CD4-positive, CD25-positive, alpha-beta regulatory T cell (primary cell): ENCODE measurements around the gene UGT1A8. TPM values are rescaled to one million over a fixed set of nuclear protein-coding genes. Genes with fewer than 3 reads are reported as not detected.

Source experiments
- ATAC-seq, 2 donors: fragments of 150-1000 bp; cut with Tn5 transposase; one replicate each; pipeline ENCODE4 v1.10.0; 2021; ENCODE audit warnings: low read depth in 2 of 2, moderate number of reproducible peaks in 2 of 2, moderate library complexity in 1 of 2
- DNase-seq, 3 donors: peaks; one replicate each; pipeline versions ENCODE4 v3.0.0 to v3.0.0-alpha.2; 2012 to 2022; ENCODE audit warnings: mixed read lengths in 1 of 3
- H3K27ac ChIP-seq: one replicate; pipeline ENCODE4 v1.7.0; 2013; ENCODE audit warnings: mild to moderate bottlenecking, low read length; ENCODE audit not compliant: insufficient read depth, poor library complexity, severe bottlenecking
- H3K27me3 ChIP-seq: one replicate; pipeline ENCODE4 v1.7.0; 2013; ENCODE audit warnings: low read length; ENCODE audit not compliant: control insufficient read depth, insufficient read depth
- H3K36me3 ChIP-seq: one replicate; pipeline ENCODE4 v1.7.0; 2013; ENCODE audit warnings: mild to moderate bottlenecking, low read length, moderate library complexity; ENCODE audit not compliant: control insufficient read depth, insufficient read depth
- H3K4me1 ChIP-seq: 2 replicates; pipeline ENCODE4 v1.7.0; 2013; ENCODE audit warnings: mild to moderate bottlenecking, low read length; ENCODE audit not compliant: insufficient read depth, control insufficient read depth, poor library complexity, severe bottlenecking
- H3K4me3 ChIP-seq: one replicate; pipeline ENCODE4 v1.7.0; 2013; ENCODE audit warnings: low read depth, mild to moderate bottlenecking, low read length, moderate library complexity
- H3K9me3 ChIP-seq, 2 experiments: 1 replicate in 1 of 2; 2 replicates in 1 of 2; pipeline ENCODE4 v1.7.0; 2013; ENCODE audit warnings: low read length in 2 of 2, mild to moderate bottlenecking in 1 of 2, moderate library complexity in 1 of 2; ENCODE audit not compliant: control insufficient read depth in 2 of 2
- H3K27ac Mint-ChIP-seq, 3 donors: one replicate each; pipeline ENCODE4 v1.8.0; 2020 to 2022; ENCODE audit warnings: mild to moderate bottlenecking in 3 of 3, mixed read lengths in 3 of 3, moderate library complexity in 2 of 3
- H3K27me3 Mint-ChIP-seq: one replicate; pipeline ENCODE4 v1.8.0; 2022; ENCODE audit warnings: mild to moderate bottlenecking, mixed read lengths
- H3K36me3 Mint-ChIP-seq: one replicate; pipeline ENCODE4 v1.8.0; 2020; ENCODE audit warnings: mixed read lengths
- H3K4me1 Mint-ChIP-seq, 4 donors: one replicate each; pipeline ENCODE4 v1.8.0; 2020 to 2022; ENCODE audit warnings: mixed read lengths in 4 of 4, mild to moderate bottlenecking in 1 of 4
- H3K4me3 Mint-ChIP-seq, 4 donors: one replicate each; pipeline ENCODE4 v1.8.0; 2020 to 2022; ENCODE audit warnings: mild to moderate bottlenecking in 4 of 4, mixed read lengths in 4 of 4, moderate library complexity in 3 of 4
- H3K9me3 Mint-ChIP-seq, 7 donors: one replicate each; pipeline ENCODE4 v1.8.0; 2020 to 2022; ENCODE audit warnings: mixed read lengths in 7 of 7, mild to moderate bottlenecking in 3 of 7, moderate library complexity in 2 of 7
- polyA plus RNA-seq, 4 donors: library from polyadenylated mRNA; unstranded; fragments of 300-500 nt; fragmentation: Illumina TruSeq; gene quantifications; one replicate each; pipeline ENCODE4 v1.2.3, GENCODE V29; 2021
- total RNA-seq: library from RNA; stranded (reverse); gene quantifications from one replicate; pipeline ENCODE4 v1.2.3, GENCODE V29; 2022

Gene UGT1A8
- total and polyA plus RNA-seq, 5 donors from 2014 or later = not detected

DNA sequence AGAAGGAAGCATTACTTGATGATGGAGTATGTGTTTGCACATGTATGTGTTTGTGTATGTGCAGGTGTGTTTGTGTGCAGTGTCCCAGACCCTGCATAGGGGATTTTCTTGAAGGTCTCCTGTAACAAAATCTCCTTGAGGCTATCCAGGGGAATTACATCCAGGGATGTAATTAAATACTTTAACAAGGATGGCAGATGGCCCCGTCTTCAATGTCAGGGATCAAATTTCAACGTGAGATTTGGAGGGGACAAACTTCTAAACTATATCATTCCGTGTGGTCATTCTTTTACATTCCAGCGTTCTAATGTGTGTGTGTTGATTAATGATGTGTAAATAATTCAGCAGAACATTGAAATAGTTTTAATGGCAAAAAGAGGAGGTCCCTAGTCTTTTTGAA, 57.6 kb downstream of the UGT1A8 start:
- Mint-ChIP-seq H3K4me3 (no peak overlapping the region), H3K9me3 (peaks cover 0 to 4% (median under 1%) of the 10 kb centered on the region in 7 donors), H3K27ac (no peak overlapping the region), H3K4me1 (no peaks in the 10 kb centered on the region), H3K36me3 (no peaks in the 10 kb centered on the region), H3K27me3 (peaks cover 31% of the 10 kb centered on the region)
- no peaks in the 10 kb centered on the region for H3K36me3 ChIP-seq
- no peak overlapping the region for H3K4me3 ChIP-seq
- H3K27ac ChIP-seq = no peak overlapping the region
- no peaks in the 10 kb centered on the region for H3K4me1 ChIP-seq
- no peaks in the 10 kb centered on the region for H3K9me3 ChIP-seq
- ATAC-seq (no peak), DNase-seq (no peak)
- peaks cover 15% of the 10 kb centered on the region for H3K27me3 ChIP-seq

DNA sequence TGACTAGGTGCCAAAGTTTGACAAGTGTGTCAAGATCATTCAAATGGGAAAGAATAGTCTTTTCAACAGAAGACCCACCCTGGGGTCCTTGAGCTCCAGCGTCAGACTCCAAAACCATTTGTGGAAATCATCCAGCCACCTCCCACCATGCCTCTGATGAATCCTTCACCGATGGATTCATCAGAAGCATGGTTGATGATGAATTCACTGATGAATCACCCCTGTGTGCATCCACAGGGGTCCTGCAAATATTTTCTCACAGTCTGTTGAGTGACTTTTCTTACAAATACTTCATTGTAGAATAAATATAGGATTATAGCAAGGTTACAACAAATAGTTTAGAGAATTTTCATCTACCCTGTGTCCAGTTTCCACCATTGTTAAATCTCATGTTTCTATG, 58.6 kb downstream of the UGT1A8 start:
- no peaks in the 10 kb centered on the region for H3K36me3 Mint-ChIP-seq
- DNase-seq = no peak
- peaks cover 15% of the 10 kb centered on the region for H3K27me3 ChIP-seq
- H3K36me3 ChIP-seq = no peaks in the 10 kb centered on the region
- H3K27ac ChIP-seq = no peak overlapping the region
- peaks cover 0 to 5% (median 0%) of the 10 kb centered on the region in 7 donors for H3K9me3 Mint-ChIP-seq
- no peaks in the 10 kb centered on the region for H3K4me1 Mint-ChIP-seq
- H3K27ac Mint-ChIP-seq = no peak overlapping the region
- ATAC-seq = no peak
- no peaks in the 10 kb centered on the region for H3K4me1 ChIP-seq
- no peak overlapping the region for H3K4me3 ChIP-seq
- H3K27me3 Mint-ChIP-seq = peaks cover 35% of the 10 kb centered on the region
- no peaks in the 10 kb centered on the region for H3K9me3 ChIP-seq
- no peak overlapping the region for H3K4me3 Mint-ChIP-seq

DNA sequence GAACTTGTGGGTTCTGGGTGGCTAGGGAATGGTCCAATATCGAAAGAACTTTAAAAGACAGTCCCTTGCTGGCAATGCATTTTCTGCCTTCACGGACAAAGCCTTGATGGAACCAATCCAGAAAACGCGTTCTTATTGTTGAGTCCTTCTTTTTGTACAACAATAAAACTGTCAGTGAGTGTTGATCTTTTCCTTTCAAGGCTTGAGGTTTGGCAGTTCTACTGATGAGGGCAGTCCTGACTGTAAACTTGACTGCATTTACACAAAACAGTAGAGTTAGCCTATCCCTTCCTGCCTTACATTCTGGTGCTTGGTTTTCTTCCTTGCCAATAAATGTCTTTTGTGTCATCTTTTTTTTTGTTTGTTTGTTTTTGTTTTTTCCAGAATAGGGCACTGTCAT, 61.8 kb downstream of the UGT1A8 start:
- no peak for ATAC-seq

DNA sequence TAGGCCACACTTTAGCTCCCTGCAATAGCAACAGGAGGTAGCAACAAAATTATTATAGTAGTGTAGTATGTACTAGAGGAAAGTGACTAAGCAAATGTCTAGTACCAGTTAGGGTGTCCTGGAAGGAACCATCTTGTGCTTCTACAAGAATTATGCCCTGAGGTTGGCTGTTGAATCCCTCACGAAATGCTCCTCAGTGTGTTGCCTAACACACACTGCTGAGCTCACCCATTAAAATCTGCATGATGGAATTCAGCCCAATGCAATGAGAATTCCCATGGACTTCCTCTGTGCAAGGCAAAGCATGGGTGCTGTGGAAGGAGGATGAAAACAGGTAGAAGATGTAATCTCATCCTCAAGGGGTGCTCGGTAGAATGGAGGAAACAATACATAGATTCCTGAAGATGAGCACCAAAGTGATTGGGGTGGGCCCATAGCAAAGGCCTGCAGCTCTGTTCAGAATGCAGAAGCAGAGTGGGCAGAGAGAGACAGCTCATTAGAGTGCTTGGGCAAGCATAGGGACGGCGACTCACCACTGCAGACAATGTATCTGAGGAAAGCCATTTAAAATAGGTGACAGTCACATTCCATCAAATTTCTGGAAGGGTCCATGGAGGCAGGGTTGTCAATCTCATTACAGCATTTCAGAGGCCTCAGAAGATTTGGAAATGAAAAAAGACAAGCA, 63.1 kb downstream of the UGT1A8 start:
- no peak for DNase-seq
- Histone ChIP-seq H3K4me1 (no peaks in the 10 kb centered on the region), H3K36me3 (no peaks in the 10 kb centered on the region), H3K27me3 (peaks cover 15% of the 10 kb centered on the region), H3K9me3 (no peaks in the 10 kb centered on the region), H3K4me3 (no peak overlapping the region), H3K27ac (no peak overlapping the region)
- no peak overlapping the region for H3K27ac Mint-ChIP-seq
- peaks cover 31% of the 10 kb centered on the region for H3K27me3 Mint-ChIP-seq
- peaks cover 0 to 6% (median 0%) of the 10 kb centered on the region in 7 donors for H3K9me3 Mint-ChIP-seq
- no peak overlapping the region for H3K4me3 Mint-ChIP-seq
- H3K36me3 Mint-ChIP-seq = no peaks in the 10 kb centered on the region
- no peak for ATAC-seq
- no peaks in the 10 kb centered on the region for H3K4me1 Mint-ChIP-seq

More for the DNA sequence above, 61.8 kb downstream of the UGT1A8 start:
- Histone ChIP-seq H3K27me3 (peaks cover 15% of the 10 kb centered on the region), H3K4me1 (no peaks in the 10 kb centered on the region), H3K9me3 (no peaks in the 10 kb centered on the region), H3K4me3 (no peak overlapping the region), H3K36me3 (no peaks in the 10 kb centered on the region), H3K27ac (no peak overlapping the region)
- peaks cover 33% of the 10 kb centered on the region for H3K27me3 Mint-ChIP-seq
- no peaks in the 10 kb centered on the region for H3K36me3 Mint-ChIP-seq
- H3K4me3 Mint-ChIP-seq = no peak overlapping the region
- DNase-seq = no peak
- no peak overlapping the region for H3K27ac Mint-ChIP-seq
- H3K4me1 Mint-ChIP-seq = no peaks in the 10 kb centered on the region
- peaks cover 0 to 6% (median 0%) of the 10 kb centered on the region in 7 donors for H3K9me3 Mint-ChIP-seq

DNA sequence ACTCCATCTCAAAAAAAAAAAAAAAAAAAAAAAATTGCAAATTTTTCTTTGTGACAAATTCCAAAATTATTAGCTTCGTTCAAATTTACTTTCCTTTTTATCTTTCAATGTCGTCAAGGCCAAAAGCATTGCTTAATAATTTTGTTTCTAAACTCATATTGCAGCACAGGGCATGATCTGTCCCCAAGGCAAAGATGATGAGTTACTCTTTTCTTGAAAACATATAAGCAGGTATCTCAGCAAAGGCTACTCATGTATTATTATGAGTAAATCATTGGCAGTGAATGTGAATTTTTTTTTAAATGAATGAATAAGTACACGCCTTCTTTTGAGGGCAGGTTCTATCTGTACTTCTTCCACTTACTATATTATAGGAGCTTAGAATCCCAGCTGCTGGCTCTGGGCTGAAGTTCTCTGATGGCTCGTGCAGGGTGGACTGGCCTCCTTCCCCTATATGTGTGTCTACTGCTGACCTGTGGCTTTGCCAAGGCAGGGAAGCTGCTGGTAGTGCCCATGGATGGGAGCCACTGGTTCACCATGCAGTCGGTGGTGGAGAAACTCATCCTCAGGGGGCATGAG, 64.2 kb downstream of the UGT1A8 start, which contains the start of gene UGT1A7:
Gene UGT1A7, plus strand, starts transcription at position 381 of the 579 bp plus-strand sequence. Its CDS starts 37 bp downstream, at position 418.
- Histone ChIP-seq H3K36me3 (no peaks in the 10 kb centered on the region), H3K4me1 (no peaks in the 10 kb centered on the region), H3K4me3 (no peak within 1 kb of the TSS), H3K27me3 (peaks cover 10% of the 10 kb centered on the region), H3K9me3 (no peaks in the 10 kb centered on the region), H3K27ac (no peak within 1 kb of the TSS)
- Mint-ChIP-seq H3K36me3 (no peaks in the 10 kb centered on the region), H3K4me3 (no peak within 1 kb of the TSS), H3K4me1 (no peaks in the 10 kb centered on the region), H3K27ac (no peak within 1 kb of the TSS), H3K9me3 (peaks cover 0 to 6% (median 0%) of the 10 kb centered on the region in 7 donors), H3K27me3 (peaks cover 35% of the 10 kb centered on the region)
- DNase-seq (no peak), ATAC-seq (no peak)

- Histone ChIP-seq H3K4me3 (no peak overlapping the region), H3K36me3 (no peaks in the 10 kb centered on the region), H3K27ac (no peak overlapping the region), H3K27me3 (peaks cover 8% of the 10 kb centered on the region), H3K4me1 (no peaks in the 10 kb centered on the region), H3K9me3 (no peaks in the 10 kb centered on the region)
- Mint-ChIP-seq H3K4me1 (no peaks in the 10 kb centered on the region), H3K9me3 (peaks cover 0 to 5% (median 0%) of the 10 kb centered on the region in 7 donors), H3K27ac (no peak overlapping the region), H3K27me3 (peaks cover 39% of the 10 kb centered on the region), H3K4me3 (no peak overlapping the region), H3K36me3 (no peaks in the 10 kb centered on the region)
- DNase-seq (no peak), ATAC-seq (no peak)
These were observed 67.2 kb downstream of the UGT1A8 start for GRCh38 chr2:233684640-233685039.

DNA sequence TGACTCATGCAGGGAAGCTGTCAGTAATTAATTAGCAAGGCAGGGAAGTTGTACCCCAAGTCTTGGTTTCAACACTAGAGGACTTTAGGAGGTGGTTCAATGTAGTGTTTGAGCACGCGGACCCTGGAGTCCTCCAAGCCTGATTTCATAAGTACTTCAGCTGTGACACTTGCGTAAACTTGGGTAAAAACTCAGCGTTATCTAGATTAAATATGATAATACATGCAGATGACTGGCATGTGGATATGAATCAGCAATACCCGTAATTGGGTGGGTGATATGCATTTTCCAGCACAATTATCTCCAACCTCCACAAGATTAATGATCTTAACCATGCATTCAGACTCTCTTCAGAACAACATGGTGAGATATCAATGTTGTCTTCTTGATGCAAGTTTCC, 69.5 kb downstream of the UGT1A8 start:
- H3K27me3 Mint-ChIP-seq = peaks cover 27% of the 10 kb centered on the region
- H3K36me3 ChIP-seq = no peaks in the 10 kb centered on the region
- H3K4me3 ChIP-seq = no peak overlapping the region
- H3K36me3 Mint-ChIP-seq = no peaks in the 10 kb centered on the region
- ATAC-seq (no peak), DNase-seq (no peak)
- H3K4me1 Mint-ChIP-seq = no peaks in the 10 kb centered on the region
- peaks cover 6% of the 10 kb centered on the region for H3K27me3 ChIP-seq
- no peaks in the 10 kb centered on the region for H3K4me1 ChIP-seq
- H3K27ac Mint-ChIP-seq = no peak overlapping the region
- H3K9me3 ChIP-seq = no peaks in the 10 kb centered on the region
- no peak overlapping the region for H3K4me3 Mint-ChIP-seq
- H3K27ac ChIP-seq = no peak overlapping the region
- H3K9me3 Mint-ChIP-seq = no peaks in the 10 kb centered on the region

DNA sequence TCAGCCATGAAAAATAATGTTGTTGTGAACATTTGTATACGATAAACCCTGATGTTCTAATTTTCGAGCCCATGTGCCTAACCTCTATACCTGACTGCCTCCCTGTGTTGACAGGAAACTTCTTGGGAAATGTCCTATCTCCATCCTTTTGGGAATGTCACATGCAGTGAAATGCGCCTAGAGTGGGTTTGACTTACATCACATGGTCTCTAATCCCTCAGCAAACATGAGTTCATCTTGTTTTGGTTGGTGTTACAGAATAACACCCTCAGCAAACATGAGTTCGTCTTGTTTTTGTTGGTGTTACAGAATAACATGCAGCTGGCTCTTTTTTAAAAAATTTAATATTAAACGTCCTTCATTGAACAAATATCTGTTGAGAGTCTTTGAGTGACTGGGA, 70.9 kb downstream of the UGT1A8 start:
- no peaks in the 10 kb centered on the region for H3K4me1 ChIP-seq
- no peaks in the 10 kb centered on the region for H3K4me1 Mint-ChIP-seq
- H3K27me3 Mint-ChIP-seq = peaks cover 27% of the 10 kb centered on the region
- peaks cover 6% of the 10 kb centered on the region for H3K27me3 ChIP-seq
- no peaks in the 10 kb centered on the region for H3K9me3 ChIP-seq
- no peaks in the 10 kb centered on the region for H3K36me3 ChIP-seq
- no peaks in the 10 kb centered on the region for H3K36me3 Mint-ChIP-seq
- ATAC-seq (no peak), DNase-seq (no peak)
- peaks cover 0 to 2% (median 0%) of the 10 kb centered on the region in 7 donors for H3K9me3 Mint-ChIP-seq
- no peak overlapping the region for H3K27ac Mint-ChIP-seq
- H3K4me3 ChIP-seq = no peak overlapping the region
- H3K4me3 Mint-ChIP-seq = no peak overlapping the region
- H3K27ac ChIP-seq = no peak overlapping the region
